HL-60/S4 (cell line): Measurements from ENCODE around the gene PIM3.

Source experiments
- in situ Hi-C: fragments of 300-500 bp; cut with MboI; formaldehyde crosslinking; loops from 2 replicates; pipeline ENCODE4 v1.14.3; 2022; ENCODE audit warnings: low sequenced_read_pairs

PIM3 gene

GRCh38 chr22:50012211-50013181 lies 51.9 kb downstream of the PIM3 start, which contains the start of gene IL17REL:
Gene IL17REL, minus strand, starts transcription at chr22:50012765. Its CDS starts 119 bp downstream, at chr22:50012646.
- in situ Hi-C loops, result no loop called here
